ENCODE measurements around the gene SNX20.
A peak's percentile ranks its signal among the peaks of the same experiment; 100 is the strongest.

Gene SNX20

GRCh38 chr16:50679676-50680555 is 1.2 kb downstream of the SNX20 start:
- no peak for DNase-seq (ENCODE audit: low spot score)

- no peak for DNase-seq (ENCODE audit: low spot score)
Observed at GRCh38 chr16:50679266-50679665, 1.8 kb downstream of the SNX20 start.

- DNase-seq (ENCODE audit: low spot score), result no peak
Observed at GRCh38 chr16:50678531-50678930, 2.6 kb downstream of the SNX20 start.

GRCh38 chr16:50677351-50677750 is 3.8 kb downstream of the SNX20 start:
- DNase-seq (ENCODE audit: low spot score), result no peak

GRCh38 chr16:50676684-50677225 is 4.4 kb downstream of the SNX20 start:
- DNase-seq (ENCODE audit: low spot score), result no peak

GRCh38 chr16:50675686-50676610 is 5.2 kb downstream of the SNX20 start:
- DNase-seq (ENCODE audit: low spot score), result no peak

- no peak for DNase-seq (ENCODE audit: low spot score)
Observed at GRCh38 chr16:50674831-50675230, 6.3 kb downstream of the SNX20 start.

- DNase-seq (ENCODE audit: low spot score), result no peak
Observed at GRCh38 chr16:50673496-50674275, 7.4 kb downstream of the SNX20 start.

GRCh38 chr16:50671644-50672260 is 9.4 kb downstream of the SNX20 start:
- DNase-seq (ENCODE audit: low spot score), result peak; percentile 62

- DNase-seq (ENCODE audit: low spot score), result no peak
Observed at GRCh38 chr16:50670476-50670875, 10.6 kb downstream of the SNX20 start.

- no peak for DNase-seq (ENCODE audit: low spot score)
Observed at GRCh38 chr16:50669741-50670140, 11.4 kb downstream of the SNX20 start.

- no peak for DNase-seq (ENCODE audit: low spot score)
Observed at GRCh38 chr16:50668368-50669008, 12.6 kb downstream of the SNX20 start.

GRCh38 chr16:50667497-50668367 is 13.4 kb downstream of the SNX20 start:
- DNase-seq (ENCODE audit: low spot score), result no peak

GRCh38 chr16:50666658-50667496 is 14.2 kb downstream of the SNX20 start:
- peak; percentile 27 for DNase-seq (ENCODE audit: low spot score)

GRCh38 chr16:50665128-50665878 is 15.8 kb downstream of the SNX20 start:
- DNase-seq (ENCODE audit: low spot score), result peak; percentile 65

GRCh38 chr16:50664270-50664669 is 16.8 kb downstream of the SNX20 start:
- DNase-seq (ENCODE audit: low spot score), result no peak

- DNase-seq (ENCODE audit: low spot score), result no peak
Observed at GRCh38 chr16:50662306-50662940, 18.7 kb downstream of the SNX20 start.

GRCh38 chr16:50659806-50660205 is 21.3 kb downstream of the SNX20 start:
- no peak for DNase-seq (ENCODE audit: low spot score)
